IMR-90 (cell line): ENCODE data around the gene KMT2E. TPM values are rescaled to one million over a fixed set of nuclear protein-coding genes. Genes with fewer than 3 reads are reported as not detected.
A peak's percentile ranks its signal among the peaks of the same experiment; 100 is the strongest.

Experiments
- ATAC-seq: fragments of 200-7000 bp; cut with Tn5 transposase; 2 replicates; pipeline ENCODE4 v1.9.1; 2020; ENCODE audit warnings: low read depth, mild to moderate bottlenecking, moderate library complexity
- Bru-seq: library from RNA; stranded (reverse); fragments of 400-500 nt; gene quantifications from one replicate; lab custom pipeline; 2021; lab: Mats Ljungman, UMichigan
- BruChase-seq, 2 experiments: library from RNA; stranded (reverse); fragments of 400-500 nt; gene quantifications; one replicate each; lab custom pipeline; 2021; lab: Mats Ljungman, UMichigan
- BruUV-seq: library from RNA; stranded (reverse); fragments of 400-500 nt; replicated peaks from 2 replicates; lab custom pipeline; 2021; lab: Mats Ljungman, UMichigan
- CTCF ChIA-PET: fragments of 300-600 bp; formaldehyde crosslinking; extraction: SDS; loops from one replicate; lab custom pipeline; 2021; ENCODE audit warnings: antibody characterized with exemption; lab: Yijun Ruan, JAX
- POLR2A ChIA-PET: fragments of 300-600 bp; sonication (Branson Sonifier 250); formaldehyde crosslinking; loops from one replicate; lab custom pipeline; 2022; ENCODE audit warnings: antibody characterized with exemption; ENCODE audit not compliant: unreplicated experiment; lab: Charles Lee
- DNase-seq: peaks from one replicate; pipeline ENCODE4 v3.0.0; 2013
- H2AFZ ChIP-seq: replicated peaks from 2 replicates; pipeline ENCODE3; 2013; ENCODE audit warnings: low read length, mild to moderate bottlenecking; ENCODE audit not compliant: poor library complexity
- H2AK5ac ChIP-seq: 2 replicates; pipeline ENCODE4 v1.6.1; 2013; ENCODE audit warnings: low read depth, low read length, inconsistent platforms
- H2AK9ac ChIP-seq: replicated peaks from 2 replicates; pipeline ENCODE3; 2013; ENCODE audit warnings: mild to moderate bottlenecking, low read depth, low read length, moderate library complexity; ENCODE audit not compliant: poor library complexity
- H2BK120ac ChIP-seq: 2 replicates; pipeline ENCODE4 v1.6.1; 2013; ENCODE audit warnings: low read depth, low read length, inconsistent platforms
- H2BK15ac ChIP-seq: 3 replicates; pipeline ENCODE4 v1.6.1; 2013; ENCODE audit warnings: low read depth, low read length, inconsistent platforms
- H2BK20ac ChIP-seq: 2 replicates; pipeline ENCODE4 v1.6.1; 2013; ENCODE audit warnings: low read depth, mild to moderate bottlenecking, inconsistent platforms, low read length, moderate library complexity
- H2BK5ac ChIP-seq: 2 replicates; pipeline ENCODE4 v1.6.1; 2013; ENCODE audit warnings: mild to moderate bottlenecking, low read depth, low read length, inconsistent platforms; ENCODE audit not compliant: poor library complexity, severe bottlenecking
- H3K14ac ChIP-seq: replicated peaks from 2 replicates; pipeline ENCODE4 v1.6.1; 2013; ENCODE audit warnings: low read depth, low read length, inconsistent platforms
- H3K18ac ChIP-seq: 2 replicates; pipeline ENCODE4 v1.6.1; 2013; ENCODE audit warnings: low read depth, low read length, control low read depth
- H3K23ac ChIP-seq: 2 replicates; pipeline ENCODE4 v1.6.1; 2013; ENCODE audit warnings: low read depth, low read length, inconsistent platforms
- H3K27ac ChIP-seq: 2 replicates; pipeline ENCODE4 v1.5.1; 2013; ENCODE audit warnings: mild to moderate bottlenecking, control low read depth, low read length; ENCODE audit not compliant: insufficient read depth
- H3K27me3 ChIP-seq: 2 replicates; pipeline ENCODE4 v1.6.1; 2013; ENCODE audit warnings: low read length; ENCODE audit not compliant: control insufficient read depth, insufficient read depth
- H3K36me3 ChIP-seq: 2 replicates; pipeline ENCODE4 v1.6.1; 2013; ENCODE audit warnings: low read length, mixed read lengths; ENCODE audit not compliant: control insufficient read depth, insufficient read depth
- H3K4ac ChIP-seq: 2 replicates; pipeline ENCODE4 v1.6.1; 2013; ENCODE audit warnings: low read depth, low read length, inconsistent platforms
- H3K4me1 ChIP-seq: 2 replicates; pipeline ENCODE4 v1.6.1; 2013; ENCODE audit warnings: low read length, mixed read lengths; ENCODE audit not compliant: control insufficient read depth, insufficient read depth
- H3K4me2 ChIP-seq: 2 replicates; pipeline ENCODE4 v1.6.1; 2013; ENCODE audit warnings: low read depth, mild to moderate bottlenecking, control low read depth, low read length, moderate library complexity
- H3K4me3 ChIP-seq: 2 replicates; pipeline ENCODE4 v1.5.1; 2013; ENCODE audit warnings: low read depth, mild to moderate bottlenecking, control low read depth, low read length, moderate library complexity; ENCODE audit not compliant: insufficient read depth
- H3K56ac ChIP-seq: 2 replicates; pipeline ENCODE4 v1.6.1; 2013; ENCODE audit warnings: low read length, inconsistent platforms; ENCODE audit not compliant: insufficient read depth; ENCODE audit errors: extremely low read depth
- H3K79me1 ChIP-seq, 2 experiments: 2 replicates each; pipeline ENCODE4 v1.6.1; 2013; ENCODE audit warnings: low read length in 2 of 2, inconsistent platforms in 1 of 2, low read depth in 1 of 2
- H3K9ac ChIP-seq: 2 replicates; pipeline ENCODE4 v1.6.1; 2013; ENCODE audit warnings: low read depth, low read length, control low read depth
- H3K9me1 ChIP-seq: 2 replicates; pipeline ENCODE4 v1.6.1; 2013; ENCODE audit warnings: low read length, inconsistent platforms; ENCODE audit not compliant: insufficient read depth
- H3K9me3 ChIP-seq: 2 replicates; pipeline ENCODE4 v1.6.1; 2013; ENCODE audit warnings: low read length; ENCODE audit not compliant: control insufficient read depth, insufficient read depth
- H4K20me1 ChIP-seq: 2 replicates; pipeline ENCODE4 v1.6.1; 2013; ENCODE audit warnings: low read length, inconsistent platforms; ENCODE audit not compliant: insufficient read depth
- H4K5ac ChIP-seq: 2 replicates; pipeline ENCODE4 v1.6.1; 2013; ENCODE audit warnings: mild to moderate bottlenecking, low read depth, low read length, control low read depth
- H4K8ac ChIP-seq, 2 experiments: 2 replicates each; pipeline ENCODE4 v1.6.1; 2013; ENCODE audit warnings: low read depth in 2 of 2, low read length in 2 of 2, control low read depth in 1 of 2, inconsistent platforms in 1 of 2
- H4K91ac ChIP-seq: 2 replicates; pipeline ENCODE4 v1.6.1; 2013; ENCODE audit warnings: low read depth, low read length, inconsistent platforms; ENCODE audit not compliant: insufficient read depth
- BHLHE40 ChIP-seq: fragments of 150-350 bp; IDR thresholded peaks from 2 replicates; pipeline ENCODE4 v1.6.1; 2016; ENCODE audit warnings: mild to moderate bottlenecking, low read depth, low read length
- ELK1 ChIP-seq: fragments of 150-350 bp; IDR thresholded peaks from 2 replicates; pipeline ENCODE4 v1.6.1; 2016; ENCODE audit warnings: low read depth, mild to moderate bottlenecking, low read length, moderate library complexity, borderline replicate concordance
- RAD21 ChIP-seq: IDR thresholded peaks from 2 replicates; pipeline ENCODE4 v1.6.1; 2012; ENCODE audit warnings: low read length, improper control_type of control experiment
- RFX5 ChIP-seq: IDR thresholded peaks from 2 replicates; pipeline ENCODE4 v1.8.0; 2012; ENCODE audit warnings: low read depth, mild to moderate bottlenecking, low read length, moderate library complexity
- SMC3 ChIP-seq: fragments of 150-350 bp; IDR thresholded peaks from 2 replicates; pipeline ENCODE4 v1.6.1; 2016; ENCODE audit warnings: low read depth, mild to moderate bottlenecking, antibody characterized with exemption, low read length, moderate library complexity
- WGBS, 2 experiments: methylation state at CpG; one replicate each; pipeline versions ENCODE4 v1.1.5 to v1.1.7; 2013; ENCODE audit warnings: missing lambda C conversion rate in 2 of 2; ENCODE audit not compliant: insufficient read length in 1 of 2; ENCODE audit errors: extremely low coverage in 2 of 2; 5-methylcytosine and 5-hydroxymethylcytosine counted together
- dilution Hi-C: fragments of 300-500 bp; cut with HindIII; formaldehyde crosslinking; loops from one replicate; pipeline ENCODE4 v1.14.3; 2018; ENCODE audit warnings: low sequenced_read_pairs; ENCODE audit not compliant: unreplicated experiment
- in situ Hi-C: fragments of 300-500 bp; cut with MboI; formaldehyde crosslinking; loops from 3 replicates; pipeline ENCODE4 v1.14.3; 2019; ENCODE audit warnings: low sequenced_read_pairs, inconsistent platforms, mixed read lengths
- intact Hi-C: fragments of 100-400 bp; cut with micrococcal nuclease; formaldehyde crosslinking; loops from 2 replicates; pipeline ENCODE4 v1.10.0; 2022
- long read RNA-seq: library from polyadenylated mRNA; unstranded; transcript quantifications from one replicate; pipeline ENCODE4 v2.0.0, GENCODE V29; 2021; ENCODE audit not compliant: unreplicated experiment
- polyA plus RNA-seq, 3 experiments: library from polyadenylated mRNA; depleted of rRNA; stranded (reverse); fragments of >200 nt; gene quantifications; 2 replicates each; pipeline ENCODE4 v1.2.3, GENCODE V29; 2012; ENCODE audit warnings: low replicate concordance in 1 of 3
- total RNA-seq: library from RNA; depleted of rRNA; stranded (reverse); fragments of >200 nt; gene quantifications from 2 replicates; pipeline ENCODE4 v1.2.3, GENCODE V29; 2012; rRNA removed

KMT2E gene, protein sequence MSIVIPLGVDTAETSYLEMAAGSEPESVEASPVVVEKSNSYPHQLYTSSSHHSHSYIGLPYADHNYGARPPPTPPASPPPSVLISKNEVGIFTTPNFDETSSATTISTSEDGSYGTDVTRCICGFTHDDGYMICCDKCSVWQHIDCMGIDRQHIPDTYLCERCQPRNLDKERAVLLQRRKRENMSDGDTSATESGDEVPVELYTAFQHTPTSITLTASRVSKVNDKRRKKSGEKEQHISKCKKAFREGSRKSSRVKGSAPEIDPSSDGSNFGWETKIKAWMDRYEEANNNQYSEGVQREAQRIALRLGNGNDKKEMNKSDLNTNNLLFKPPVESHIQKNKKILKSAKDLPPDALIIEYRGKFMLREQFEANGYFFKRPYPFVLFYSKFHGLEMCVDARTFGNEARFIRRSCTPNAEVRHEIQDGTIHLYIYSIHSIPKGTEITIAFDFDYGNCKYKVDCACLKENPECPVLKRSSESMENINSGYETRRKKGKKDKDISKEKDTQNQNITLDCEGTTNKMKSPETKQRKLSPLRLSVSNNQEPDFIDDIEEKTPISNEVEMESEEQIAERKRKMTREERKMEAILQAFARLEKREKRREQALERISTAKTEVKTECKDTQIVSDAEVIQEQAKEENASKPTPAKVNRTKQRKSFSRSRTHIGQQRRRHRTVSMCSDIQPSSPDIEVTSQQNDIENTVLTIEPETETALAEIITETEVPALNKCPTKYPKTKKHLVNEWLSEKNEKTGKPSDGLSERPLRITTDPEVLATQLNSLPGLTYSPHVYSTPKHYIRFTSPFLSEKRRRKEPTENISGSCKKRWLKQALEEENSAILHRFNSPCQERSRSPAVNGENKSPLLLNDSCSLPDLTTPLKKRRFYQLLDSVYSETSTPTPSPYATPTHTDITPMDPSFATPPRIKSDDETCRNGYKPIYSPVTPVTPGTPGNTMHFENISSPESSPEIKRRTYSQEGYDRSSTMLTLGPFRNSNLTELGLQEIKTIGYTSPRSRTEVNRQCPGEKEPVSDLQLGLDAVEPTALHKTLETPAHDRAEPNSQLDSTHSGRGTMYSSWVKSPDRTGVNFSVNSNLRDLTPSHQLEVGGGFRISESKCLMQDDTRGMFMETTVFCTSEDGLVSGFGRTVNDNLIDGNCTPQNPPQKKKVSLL (N-terminal part only)
- total RNA-seq (79.2 and 83.3 TPM in 2 replicates), polyA plus RNA-seq (2012; rRNA removed) (12.9 and 16.8 TPM in 2 replicates), Bru-seq, nascent RNA (percentile 97 among the genes with signal in this experiment), BruChase-seq, experiment 1, labeled RNA remaining after a 6-hour chase (percentile 93 among the genes with signal in this experiment), BruChase-seq, experiment 2, labeled RNA remaining after a 2-hour chase (percentile 95 among the genes with signal in this experiment)
- polyA plus RNA-seq (2012; cell fraction: cytosol; rRNA removed) = 5.3 and 7.7 TPM in 2 replicates
- polyA plus RNA-seq (2012; cell fraction: nucleus; rRNA removed; ENCODE audit: low replicate concordance) = 7.4 and 30.8 TPM in 2 replicates
- long read RNA-seq, partial matches to known transcripts = 14 of 51 reads
- long read RNA-seq, other reads (novel, unspliced or antisense) = 34 of 51 reads

- dilution Hi-C loops (no loop called here), intact Hi-C loops (loop anchor here (1.0 to 2.0 kb wide), 3 partner anchors 30 to 69 kb away; no protein-coding TSS in a partner anchor), in situ Hi-C loops (no loop called here)
- Histone ChIP-seq H2AFZ (peak within 1 kb of the TSS; percentile 93), H3K9me3 (no peaks in the 10 kb centered on the region), H2BK120ac (peak within 1 kb of the TSS; percentile 97), H2BK20ac (peak within 1 kb of the TSS; percentile 82), H3K18ac (peak within 1 kb of the TSS; percentile 97), H4K5ac (peak within 1 kb of the TSS; percentile 99), H3K27ac (peak within 1 kb of the TSS; percentile 100), H3K9ac (peak within 1 kb of the TSS; percentile 100), H3K4ac (peak within 1 kb of the TSS; percentile 100), H4K20me1 (peaks cover 46% of the 10 kb centered on the region), H2BK15ac (peak within 1 kb of the TSS; percentile 100; the same call in 2 of the 3 replicates), H2AK5ac (peak within 1 kb of the TSS; percentile 100), H2BK5ac (peak within 1 kb of the TSS; percentile 97), H3K23ac (peak within 1 kb of the TSS; percentile 100), H3K56ac (peak within 1 kb of the TSS; percentile 100), H3K4me2 (peak within 1 kb of the TSS; percentile 84), H3K36me3 (no peaks in the 10 kb centered on the region), H4K91ac (peak within 1 kb of the TSS; percentile 100), H3K27me3 (no peaks in the 10 kb centered on the region), H3K4me3 (peak within 1 kb of the TSS; percentile 92), H3K9me1 (0 out of 2 replicates have a peak, but pooled peaks cover 2% of the 10 kb centered on the region), H3K79me1 (peaks cover 0 to 14% of the 10 kb centered on the region in 2 experiments; a peak in 2 of 4 replicates), H2AK9ac (peak within 1 kb of the TSS; percentile 100), H3K14ac (peak within 1 kb of the TSS; percentile 100), H3K4me1 (peaks cover 1% of the 10 kb centered on the region; the same call in 1 of the 2 replicates), H4K8ac (peak within 1 kb of the TSS; percentile 100)
- CTCF ChIA-PET = interaction anchor here (0.7 to 1.3 kb wide), 2 partner anchors 33 to 90 kb away, joined by 4 read pairs; no protein-coding TSS in a partner anchor
- WGBS, 2 experiments = 0% methylated on average over 18 of the region's 69 CpGs; no CpG with 5 or more reads in 1 of the 2 experiments
- ATAC-seq (peak; percentile 55), DNase-seq (peak; percentile 77)
- BruUV-seq = no TSS peak
- POLR2A ChIA-PET = interaction anchor here (1.0 to 2.3 kb wide), 5 partner anchors 11 to 51 kb away, joined by 3 to 10 read pairs (median 5); no protein-coding TSS in a partner anchor
- TF ChIP-seq RAD21 = no peak; the same call in 1 of the 2 replicates
- TF ChIP-seq SMC3 = peak; percentile 18; the same call in 1 of the 2 replicates
- TF ChIP-seq BHLHE40 = no peak
- no peak for TF ChIP-seq ELK1
- no peak for TF ChIP-seq RFX5
Measured at GRCh38 chr7:105013816-105014692, at the start of gene KMT2E. Gene KMT2E, plus strand, starts transcription at chr7:105014205. Its CDS starts 26,748 bp downstream, at chr7:105040953.
